ENCODE measurements around the gene CENPP.
"Not testable (repeated sequence)": the region's sequence is repeated elsewhere in the genome, so short reads cannot be mapped to it uniquely, and the experiment has no call there.

CENPP gene

GRCh38 chr9:92619601-92620300 lies 294.0 kb downstream of the CENPP start:
- DNase-seq = no peak

GRCh38 chr9:92620845-92621244 lies 295.1 kb downstream of the CENPP start:
- no peak for DNase-seq

- DNase-seq = not testable (repeated sequence)
Observed at GRCh38 chr9:92623936-92624335, 298.2 kb downstream of the CENPP start.

- DNase-seq = no peak
Observed at GRCh38 chr9:92626484-92626883, 300.7 kb downstream of the CENPP start.

- DNase-seq = no peak
Observed at GRCh38 chr9:92627651-92628050, 301.9 kb downstream of the CENPP start.

- DNase-seq = no peak
Observed at GRCh38 chr9:92631452-92632343, 305.9 kb downstream of the CENPP start.

- DNase-seq = no peak
Observed at GRCh38 chr9:92632641-92633040, 306.9 kb downstream of the CENPP start.

- no peak for DNase-seq
Observed at GRCh38 chr9:92633614-92634278, 308.0 kb downstream of the CENPP start.

GRCh38 chr9:92634712-92635605 lies 309.2 kb downstream of the CENPP start:
- DNase-seq = no peak

- no peak for DNase-seq
Observed at GRCh38 chr9:92635760-92636159, 310.0 kb downstream of the CENPP start.

- DNase-seq = no peak
Observed at GRCh38 chr9:92636627-92637026, 310.9 kb downstream of the CENPP start.

- no peak for DNase-seq
Observed at GRCh38 chr9:92637326-92637725, 311.6 kb downstream of the CENPP start.

GRCh38 chr9:92637886-92638620 lies 312.3 kb downstream of the CENPP start:
- no peak for DNase-seq

- DNase-seq = no peak
Observed at GRCh38 chr9:92638621-92639101, 312.9 kb downstream of the CENPP start.

- DNase-seq = no peak
Observed at GRCh38 chr9:92639124-92639523, 313.4 kb downstream of the CENPP start.

- DNase-seq = no peak
Observed at GRCh38 chr9:92639791-92640271, 314.1 kb downstream of the CENPP start.

GRCh38 chr9:92640398-92641091 lies 314.8 kb downstream of the CENPP start:
- DNase-seq = no peak

GRCh38 chr9:92641092-92641809 lies 315.5 kb downstream of the CENPP start:
- no peak for DNase-seq

- no peak for DNase-seq
Observed at GRCh38 chr9:92642041-92642451, 316.3 kb downstream of the CENPP start.

GRCh38 chr9:92642564-92642963 lies 316.8 kb downstream of the CENPP start:
- no peak for DNase-seq

Data from NCI-H187 treated with DMSO at 0.1 percent for 48 hours (cell line).